ENCODE results near the gene SP2. TPM values are rescaled to one million over a fixed set of nuclear protein-coding genes. Genes with fewer than 3 reads are reported as not detected.

Gene SP2
- total and polyA plus RNA-seq, 10 donors: 4.5 to 22.6 (median 15.1) TPM

- Histone ChIP-seq H3K36me3 (no peaks in the 10 kb centered on the region), H3K27ac (peak overlapping the region in 1 of 8 donors; percentile 25), H3K4me3 (no peak overlapping the region), H3K4me1 (peaks cover 7 to 52% (median 28%) of the 10 kb centered on the region in 6 donors), H3K9me3 (no peaks in the 10 kb centered on the region), H3K27me3 (replicated peaks in 1 of 7) (no peaks in the 10 kb centered on the region)
- WGBS, 5 donors: 63 to 70% (median 68%) methylated on average over 9 to 11 of the region's 11 CpGs
- intact Hi-C loops (cut with DNase I; ENCODE audit: low total_unique reads): no loop called here
- DNase-seq: no peak
- TF ChIP-seq POLR2AphosphoS5 (IDR thresholded peaks at IDR 0.05) (no peak), CTCF (IDR thresholded peaks at IDR 0.05 in 8 of 11, conservative IDR thresholded peaks at IDR 0.05 in 3 of 11) (no peak), POLR2A (IDR thresholded peaks at IDR 0.05) (no peak)
These were observed 10.9 kb upstream of the SP2 start for GRCh38 chr17:47884905-47885730.

GRCh38 chr17:47888293-47888692, 7.7 kb upstream of the SP2 start:
- Histone ChIP-seq H3K27ac (no peak overlapping the region), H3K4me3 (no peak overlapping the region), H3K36me3 (no peaks in the 10 kb centered on the region), H3K27me3 (replicated peaks in 1 of 7) (no peaks in the 10 kb centered on the region), H3K9me3 (no peaks in the 10 kb centered on the region), H3K4me1 (peaks cover 0 to 48% (median 20%) of the 10 kb centered on the region in 6 donors)
- DNase-seq: no peak
- intact Hi-C loops (cut with DNase I; ENCODE audit: low total_unique reads): no loop called here
- no peak for TF ChIP-seq POLR2A (IDR thresholded peaks at IDR 0.05)
- no peak for TF ChIP-seq CTCF (IDR thresholded peaks at IDR 0.05 in 8 of 11, conservative IDR thresholded peaks at IDR 0.05 in 3 of 11)
- TF ChIP-seq POLR2AphosphoS5 (IDR thresholded peaks at IDR 0.05): no peak
- WGBS, 5 donors: 60 to 91% (median 82%) methylated on average over 6 of the region's 6 CpGs

- peak; percentile 96 for DNase-seq
- Histone ChIP-seq H3K27ac (no peak overlapping the region), H3K4me1 (peaks cover 0 to 49% (median 26%) of the 10 kb centered on the region in 6 donors), H3K4me3 (no peak overlapping the region), H3K36me3 (no peaks in the 10 kb centered on the region), H3K9me3 (no peaks in the 10 kb centered on the region), H3K27me3 (replicated peaks in 1 of 7) (no peaks in the 10 kb centered on the region)
- intact Hi-C loops (cut with DNase I; ENCODE audit: low total_unique reads): loop anchor here (2.0 kb wide), 1 partner anchor 47 kb away; no protein-coding TSS in a partner anchor
- WGBS, 5 donors: 35 to 48% (median 45%) methylated on average over 8 to 11 of the region's 11 CpGs
- TF ChIP-seq POLR2A (IDR thresholded peaks at IDR 0.05) (no peak), POLR2AphosphoS5 (IDR thresholded peaks at IDR 0.05) (peak in 2 of 3 donors; percentile 37 to 45), CTCF (IDR thresholded peaks at IDR 0.05 in 8 of 11, conservative IDR thresholded peaks at IDR 0.05 in 3 of 11) (peak; percentile 84 to 98 (median 94))
These were observed 6.1 kb upstream of the SP2 start for GRCh38 chr17:47889734-47890529.

Data from spleen (tissue), 11 donors.